ENCODE results near the gene SPATA3.

DNA sequence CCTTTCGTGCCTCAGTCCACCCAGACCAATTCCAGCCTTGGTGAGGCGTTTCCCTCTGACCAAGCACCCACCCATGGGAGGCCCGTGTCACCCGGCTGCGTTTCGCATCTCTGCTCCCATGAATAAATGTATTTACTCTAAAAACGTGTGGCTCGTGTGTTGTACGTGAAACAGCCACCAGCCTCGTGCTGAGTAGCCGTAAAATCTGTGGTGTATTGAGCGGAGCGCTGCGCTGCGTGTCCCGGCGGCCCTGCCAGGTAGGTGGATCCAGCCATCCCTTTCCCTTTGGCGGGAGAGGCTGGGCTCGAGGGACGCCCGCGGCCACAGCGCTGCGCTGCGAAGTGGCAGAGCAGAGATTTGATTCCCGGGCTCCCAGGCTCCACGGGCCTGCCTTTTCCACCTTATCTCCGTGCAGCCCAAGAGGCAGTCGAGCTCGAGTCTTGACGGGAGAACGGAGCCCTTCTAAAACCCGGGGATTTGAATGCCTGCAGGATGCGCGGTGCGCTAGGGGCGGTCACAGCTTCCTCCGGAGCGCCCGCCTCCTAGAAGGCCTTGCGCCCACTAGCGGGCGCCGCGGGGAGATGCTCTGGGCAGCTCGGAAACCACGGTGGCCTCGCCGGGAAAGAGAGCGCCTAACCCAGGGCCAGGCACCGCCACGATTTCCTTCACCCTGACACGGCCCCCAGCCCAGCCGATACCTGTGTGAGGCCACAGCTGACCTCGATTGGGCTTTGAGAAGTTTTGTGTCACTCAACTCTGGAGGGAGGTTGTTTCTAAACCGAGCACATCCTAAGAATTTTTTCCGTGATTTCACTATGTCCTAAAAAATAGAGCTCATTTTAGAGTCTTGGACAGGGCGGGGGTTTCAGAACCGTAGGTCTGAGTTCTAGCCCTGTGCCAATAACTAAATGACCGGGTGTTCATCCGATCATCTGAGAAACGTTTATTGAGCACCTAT lies 56.9 kb downstream of the SPATA3 start:
- TF ChIP-seq, protein P1, sequence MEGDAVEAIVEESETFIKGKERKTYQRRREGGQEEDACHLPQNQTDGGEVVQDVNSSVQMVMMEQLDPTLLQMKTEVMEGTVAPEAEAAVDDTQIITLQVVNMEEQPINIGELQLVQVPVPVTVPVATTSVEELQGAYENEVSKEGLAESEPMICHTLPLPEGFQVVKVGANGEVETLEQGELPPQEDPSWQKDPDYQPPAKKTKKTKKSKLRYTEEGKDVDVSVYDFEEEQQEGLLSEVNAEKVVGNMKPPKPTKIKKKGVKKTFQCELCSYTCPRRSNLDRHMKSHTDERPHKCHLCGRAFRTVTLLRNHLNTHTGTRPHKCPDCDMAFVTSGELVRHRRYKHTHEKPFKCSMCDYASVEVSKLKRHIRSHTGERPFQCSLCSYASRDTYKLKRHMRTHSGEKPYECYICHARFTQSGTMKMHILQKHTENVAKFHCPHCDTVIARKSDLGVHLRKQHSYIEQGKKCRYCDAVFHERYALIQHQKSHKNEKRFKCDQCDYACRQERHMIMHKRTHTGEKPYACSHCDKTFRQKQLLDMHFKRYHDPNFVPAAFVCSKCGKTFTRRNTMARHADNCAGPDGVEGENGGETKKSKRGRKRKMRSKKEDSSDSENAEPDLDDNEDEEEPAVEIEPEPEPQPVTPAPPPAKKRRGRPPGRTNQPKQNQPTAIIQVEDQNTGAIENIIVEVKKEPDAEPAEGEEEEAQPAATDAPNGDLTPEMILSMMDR (IDR thresholded peaks at IDR 0.05) = peak; percentile 49 to 84 (median 80)
- TF ChIP-seq POLR2A (IDR thresholded peaks at IDR 0.05) = no peak
